ENCODE results near the gene RAP1GAP2.

DNA sequence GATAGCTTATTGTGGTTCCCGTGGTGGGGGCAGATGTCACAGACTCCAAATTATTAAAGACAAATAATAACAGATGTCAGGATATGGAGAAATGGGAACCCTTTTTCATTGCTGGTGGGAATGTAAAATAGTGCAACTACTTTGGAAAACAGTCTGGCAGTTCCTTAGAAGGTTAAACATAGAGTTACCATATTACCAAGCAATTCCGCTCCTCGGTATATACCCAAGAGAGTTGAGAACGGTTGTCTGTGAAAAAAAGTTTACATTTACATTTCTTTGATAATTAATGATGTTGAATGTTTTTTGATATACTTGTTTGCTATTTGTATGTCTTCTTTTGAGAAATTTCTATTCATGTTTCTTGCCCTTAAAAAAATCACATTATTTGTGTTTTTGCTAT, 226.0 kb downstream of the RAP1GAP2 start:
- TF ChIP-seq TAF1 (IDR thresholded peaks at IDR 0.05; ENCODE audit: low read depth, low read length) (no peak), POLR2A (IDR thresholded peaks at IDR 0.05; ENCODE audit: low read depth, low read length) (no peak), POLR2AphosphoS5 (IDR thresholded peaks at IDR 0.05; ENCODE audit: low read depth, low read length) (no peak), PAX5 (IDR thresholded peaks at IDR 0.05; ENCODE audit: insufficient read depth, low read length, severe bottlenecking) (no peak), POU2F2 (IDR thresholded peaks at IDR 0.05; ENCODE audit: low read depth, low read length) (no peak), SPI1 (IDR thresholded peaks at IDR 0.05; ENCODE audit: low read depth, low read length) (no peak)
